Activated naive CD4-positive, alpha-beta T cell (primary cell): ENCODE results near the gene ROR1.
"Not testable (repeated sequence)": the region's sequence is repeated elsewhere in the genome, so short reads cannot be mapped to it uniquely, and the experiment has no call there.

ENCODE experiments used
- DNase-seq, 4 experiments: peaks; one replicate each; lab custom pipeline; 2025; lab: John Stamatoyannopoulos, UW

Gene ROR1

GRCh38 chr1:64104585-64104984 lies 330.8 kb downstream of the ROR1 start:
- DNase-seq: not testable (repeated sequence)

- DNase-seq: no peak
Observed at GRCh38 chr1:64107118-64107519, 333.3 kb downstream of the ROR1 start.

GRCh38 chr1:64107632-64108031 lies 333.8 kb downstream of the ROR1 start:
- DNase-seq: no peak

GRCh38 chr1:64110924-64111777 lies 337.3 kb downstream of the ROR1 start:
- DNase-seq: no peak

- no peak for DNase-seq
Observed at GRCh38 chr1:64111787-64112186, 338.0 kb downstream of the ROR1 start.

GRCh38 chr1:64112281-64112680 lies 338.5 kb downstream of the ROR1 start:
- no peak for DNase-seq

GRCh38 chr1:64114012-64114525 lies 340.3 kb downstream of the ROR1 start:
- no peak for DNase-seq

GRCh38 chr1:64116537-64116936 lies 342.7 kb downstream of the ROR1 start:
- DNase-seq: no peak

- DNase-seq: no peak
Observed at GRCh38 chr1:64117492-64117891, 343.7 kb downstream of the ROR1 start.

- DNase-seq: no peak
Observed at GRCh38 chr1:64121766-64122385, 348.1 kb downstream of the ROR1 start.

- no peak for DNase-seq
Observed at GRCh38 chr1:64122588-64122987, 348.8 kb downstream of the ROR1 start.

- no peak for DNase-seq
Observed at GRCh38 chr1:64124704-64125440, 351.1 kb downstream of the ROR1 start.

GRCh38 chr1:64126581-64126980 lies 352.8 kb downstream of the ROR1 start:
- no peak for DNase-seq

GRCh38 chr1:64127297-64127696 lies 353.5 kb downstream of the ROR1 start:
- no peak for DNase-seq

GRCh38 chr1:64129701-64130100 lies 355.9 kb downstream of the ROR1 start:
- no peak for DNase-seq

GRCh38 chr1:64131155-64131554 lies 357.3 kb downstream of the ROR1 start:
- DNase-seq: no peak

- no peak for DNase-seq
Observed at GRCh38 chr1:64133036-64133435, 359.2 kb downstream of the ROR1 start.

GRCh38 chr1:64135462-64136223 lies 361.8 kb downstream of the ROR1 start:
- DNase-seq: no peak

- DNase-seq: no peak
Observed at GRCh38 chr1:64136296-64136695, 362.5 kb downstream of the ROR1 start.

GRCh38 chr1:64136752-64137411 lies 363.1 kb downstream of the ROR1 start:
- peak; percentile 8 to 52 (median 44) for DNase-seq

- no peak for DNase-seq
Observed at GRCh38 chr1:64137412-64137803, 363.6 kb downstream of the ROR1 start.
